Stomach (tissue), 4 donors: Measurements from ENCODE around the gene KLLN.

ENCODE experiments used
- EP300 ChIP-seq: sonication (generic); formaldehyde crosslinking; IDR thresholded peaks from one replicate; pipeline ENCODE4 v1.6.1; 2017; ENCODE audit warnings: antibody characterized with exemption
- POLR2A ChIP-seq, 4 donors: fragments of 450-650 bp; IDR thresholded peaks; one replicate each; pipeline ENCODE4 v1.6.1; 2016; ENCODE audit warnings: antibody characterized with exemption in 4 of 4, control low read depth in 2 of 4, mild to moderate bottlenecking in 1 of 4, moderate library complexity in 1 of 4
- POLR2AphosphoS5 ChIP-seq, 3 donors: sonication (generic); formaldehyde crosslinking; IDR thresholded peaks; one replicate each; pipeline ENCODE4 v1.6.1; 2016; ENCODE audit warnings: antibody characterized with exemption in 3 of 3
- TF ChIP-seq, protein P1 (sequence below), 7 experiments: fragments of 450-650 bp in 4 of 7; fragments of 200-600 bp in 3 of 7; sonication (generic) in 3 of 7; IDR thresholded peaks; one replicate each; pipeline ENCODE4 v1.5.1; 2016 to 2019; ENCODE audit warnings: antibody characterized with exemption in 7 of 7, control low read depth in 2 of 7, mild to moderate bottlenecking in 1 of 7

DNA sequence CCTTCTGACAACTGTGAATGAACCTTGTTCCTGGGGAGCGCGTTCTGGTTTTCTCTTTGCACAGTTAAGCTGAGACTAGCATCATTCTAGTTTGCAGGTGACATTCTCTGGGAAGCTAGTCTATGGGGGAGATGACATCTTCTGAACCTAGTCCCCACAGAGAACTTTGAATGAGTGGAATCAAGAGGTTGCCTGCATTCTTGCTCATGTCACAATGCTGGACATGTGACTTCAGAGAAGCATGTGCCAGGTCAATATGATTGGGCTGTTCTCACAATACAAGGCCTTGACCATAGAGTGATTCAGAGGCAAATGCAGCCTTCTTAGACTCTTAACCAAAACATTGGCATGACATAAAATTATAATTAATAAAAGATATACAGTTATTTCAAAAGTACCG is 22.1 kb downstream of the KLLN start:
- TF ChIP-seq, protein P1, sequence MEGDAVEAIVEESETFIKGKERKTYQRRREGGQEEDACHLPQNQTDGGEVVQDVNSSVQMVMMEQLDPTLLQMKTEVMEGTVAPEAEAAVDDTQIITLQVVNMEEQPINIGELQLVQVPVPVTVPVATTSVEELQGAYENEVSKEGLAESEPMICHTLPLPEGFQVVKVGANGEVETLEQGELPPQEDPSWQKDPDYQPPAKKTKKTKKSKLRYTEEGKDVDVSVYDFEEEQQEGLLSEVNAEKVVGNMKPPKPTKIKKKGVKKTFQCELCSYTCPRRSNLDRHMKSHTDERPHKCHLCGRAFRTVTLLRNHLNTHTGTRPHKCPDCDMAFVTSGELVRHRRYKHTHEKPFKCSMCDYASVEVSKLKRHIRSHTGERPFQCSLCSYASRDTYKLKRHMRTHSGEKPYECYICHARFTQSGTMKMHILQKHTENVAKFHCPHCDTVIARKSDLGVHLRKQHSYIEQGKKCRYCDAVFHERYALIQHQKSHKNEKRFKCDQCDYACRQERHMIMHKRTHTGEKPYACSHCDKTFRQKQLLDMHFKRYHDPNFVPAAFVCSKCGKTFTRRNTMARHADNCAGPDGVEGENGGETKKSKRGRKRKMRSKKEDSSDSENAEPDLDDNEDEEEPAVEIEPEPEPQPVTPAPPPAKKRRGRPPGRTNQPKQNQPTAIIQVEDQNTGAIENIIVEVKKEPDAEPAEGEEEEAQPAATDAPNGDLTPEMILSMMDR (IDR thresholded peaks at IDR 0.05) = no peak
- TF ChIP-seq POLR2A (IDR thresholded peaks at IDR 0.05) = no peak
- no peak for TF ChIP-seq EP300
- TF ChIP-seq POLR2AphosphoS5 (IDR thresholded peaks at IDR 0.05) = no peak
